NCI-H748 treated with DMSO at 0.1 percent for 48 hours (cell line): ENCODE measurements around the gene CACNA2D1.
A peak's percentile ranks its signal among the peaks of the same experiment; 100 is the strongest.

Experiments used
- DNase-seq: peaks from one replicate; lab custom pipeline; 2025; lab: John Stamatoyannopoulos, UW

Gene CACNA2D1

GRCh38 chr7:82114237-82114636, 329.3 kb downstream of the CACNA2D1 start:
- DNase-seq, result no peak

DNA sequence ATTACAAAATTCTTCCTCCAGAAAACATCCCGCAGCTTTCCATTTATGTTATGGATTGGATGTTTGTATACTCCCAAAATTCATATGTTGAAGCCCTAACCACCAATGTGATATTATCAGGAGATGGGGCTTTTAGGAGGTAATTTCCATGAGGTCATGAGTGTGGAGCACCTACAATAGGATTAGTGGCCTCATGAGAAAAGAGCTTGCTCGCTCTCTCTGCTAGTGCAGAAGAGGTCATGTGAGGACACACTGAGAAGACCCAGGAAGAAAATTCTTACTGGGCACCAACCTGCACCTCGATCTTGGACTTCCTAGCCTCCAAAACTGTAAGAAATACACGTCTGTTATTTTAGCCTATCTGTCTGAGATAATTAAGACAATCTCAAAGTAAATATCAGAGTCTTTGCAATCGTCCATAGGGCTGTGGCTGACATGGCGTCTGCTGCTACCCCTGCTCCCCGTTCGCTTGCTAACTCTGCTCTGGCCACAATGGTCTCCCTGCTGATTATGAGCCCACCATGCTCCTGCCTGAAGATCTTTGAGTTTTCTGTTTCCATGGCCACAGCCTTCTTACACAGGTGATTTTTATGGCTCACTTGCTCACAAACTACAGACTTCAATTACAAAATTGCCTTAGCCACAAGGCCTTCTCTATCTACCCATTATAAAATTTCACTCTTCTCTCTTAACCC, 333.3 kb downstream of the CACNA2D1 start:
- peak; percentile 94 for DNase-seq

GRCh38 chr7:82109288-82109687, 334.3 kb downstream of the CACNA2D1 start:
- DNase-seq, result no peak

DNA sequence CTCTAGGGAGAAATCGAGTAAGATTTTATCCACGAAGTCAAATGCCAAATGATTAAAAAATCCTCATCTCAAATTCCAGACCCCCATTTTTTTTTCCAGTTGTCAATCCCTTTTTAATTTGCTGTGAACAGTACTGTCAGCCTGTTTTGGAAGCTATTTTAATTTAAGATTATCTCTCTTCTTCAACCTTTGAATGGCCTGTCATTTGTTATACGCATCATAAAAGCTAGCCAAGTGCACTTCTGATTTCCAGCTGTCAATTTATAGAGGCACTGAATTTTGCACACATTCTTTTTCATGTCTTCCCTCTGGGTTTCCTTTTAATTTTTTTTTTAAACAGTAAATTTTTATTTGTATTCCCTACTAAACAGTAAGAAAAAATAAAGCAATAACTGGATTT, 337.4 kb downstream of the CACNA2D1 start:
- DNase-seq, result no peak

GRCh38 chr7:82105463-82105862, 338.1 kb downstream of the CACNA2D1 start:
- no peak for DNase-seq

- no peak for DNase-seq
Measured at GRCh38 chr7:82098414-82098813, 345.2 kb downstream of the CACNA2D1 start.

DNA sequence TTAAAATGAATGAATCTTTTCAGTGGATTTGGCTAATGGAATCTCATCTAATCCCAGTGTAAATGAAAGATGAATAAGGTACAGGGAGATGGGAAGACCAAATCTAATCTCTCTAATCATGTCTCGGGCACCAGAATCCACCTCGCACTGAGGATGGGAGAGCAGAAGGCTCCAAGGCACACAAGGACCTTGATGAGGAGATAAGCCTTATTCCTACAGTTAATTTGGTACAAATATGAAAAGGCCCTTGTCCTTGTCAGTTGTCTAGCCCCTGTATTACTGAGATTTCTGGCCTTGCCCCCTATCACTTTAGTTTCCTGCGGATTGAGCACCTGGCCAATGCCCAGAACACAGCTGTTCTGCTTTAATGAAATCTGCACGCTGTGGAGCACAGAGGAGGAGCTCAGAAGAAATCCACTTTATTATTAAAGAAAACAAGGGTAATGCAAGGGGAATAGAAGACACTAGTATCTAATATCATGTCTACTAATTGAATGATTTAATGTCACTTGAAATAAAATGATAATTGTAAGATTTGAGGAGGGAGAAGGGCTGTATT, 352.4 kb downstream of the CACNA2D1 start:
- DNase-seq, result no peak

DNA sequence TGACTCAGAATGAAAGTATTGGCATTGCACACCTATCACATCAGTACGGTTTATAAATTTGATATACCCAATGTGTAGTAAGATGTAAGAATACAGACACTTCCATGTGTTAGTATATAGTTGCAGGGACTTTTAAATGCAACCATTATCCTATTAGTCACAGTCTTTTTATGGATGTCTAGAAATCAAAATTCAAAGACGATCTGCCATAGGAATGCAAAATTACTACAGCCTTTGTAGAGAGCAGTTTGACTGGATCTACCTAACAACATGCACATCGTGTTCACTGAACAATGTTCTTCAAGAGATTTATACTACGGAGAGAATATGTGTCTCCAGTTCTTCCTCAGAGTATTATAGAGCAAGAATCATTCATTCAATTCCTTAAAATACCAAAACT, 356.5 kb downstream of the CACNA2D1 start:
- no peak for DNase-seq

GRCh38 chr7:82085116-82085515, 358.5 kb downstream of the CACNA2D1 start:
- no peak for DNase-seq

- no peak for DNase-seq
Measured at GRCh38 chr7:82081644-82082224, 361.8 kb downstream of the CACNA2D1 start.

- no peak for DNase-seq
Measured at GRCh38 chr7:82080254-82080927, 363.2 kb downstream of the CACNA2D1 start.

- no peak for DNase-seq
Measured at GRCh38 chr7:82079527-82079926, 364.1 kb downstream of the CACNA2D1 start.

- no peak for DNase-seq
Measured at GRCh38 chr7:82078807-82079206, 364.8 kb downstream of the CACNA2D1 start.

- DNase-seq, result no peak
Measured at GRCh38 chr7:82071468-82071867, 372.1 kb downstream of the CACNA2D1 start.

DNA sequence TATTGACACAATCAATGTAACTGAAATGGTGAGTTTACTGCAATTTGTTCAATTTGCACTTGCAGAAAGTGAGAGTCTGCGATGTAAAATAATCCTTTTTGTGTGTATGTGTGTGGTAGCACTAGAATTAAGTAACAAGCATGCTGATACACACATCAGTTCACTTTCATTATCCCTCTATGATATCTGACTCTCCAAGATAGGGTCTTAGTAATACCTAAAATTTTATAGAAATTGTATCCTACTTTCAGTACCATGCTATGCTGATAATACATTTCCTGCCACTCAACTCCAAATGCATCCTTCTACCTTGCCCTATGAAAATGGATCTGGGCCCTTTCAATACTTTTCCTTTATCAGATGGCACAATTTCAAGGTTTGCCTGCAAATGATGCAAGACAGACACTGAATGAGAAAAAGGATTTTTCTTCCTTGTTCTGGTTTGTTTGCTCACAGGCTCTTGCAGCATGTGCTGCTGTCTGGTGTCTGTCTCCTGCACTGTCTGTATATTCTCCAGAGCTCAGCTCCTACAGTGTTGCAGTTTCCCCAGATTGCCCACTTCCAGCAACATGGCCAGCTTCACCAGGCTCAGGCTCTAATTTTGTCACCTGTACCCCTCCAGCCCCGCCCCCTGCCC, 375.8 kb downstream of the CACNA2D1 start:
- no peak for DNase-seq

GRCh38 chr7:82057476-82057875, 386.1 kb downstream of the CACNA2D1 start:
- DNase-seq, result no peak

- DNase-seq, result no peak
Measured at GRCh38 chr7:82056282-82056681, 387.3 kb downstream of the CACNA2D1 start.

- DNase-seq, result no peak
Measured at GRCh38 chr7:82054544-82054943, 389.0 kb downstream of the CACNA2D1 start.

GRCh38 chr7:82053453-82054032, 390.0 kb downstream of the CACNA2D1 start:
- DNase-seq, result no peak

DNA sequence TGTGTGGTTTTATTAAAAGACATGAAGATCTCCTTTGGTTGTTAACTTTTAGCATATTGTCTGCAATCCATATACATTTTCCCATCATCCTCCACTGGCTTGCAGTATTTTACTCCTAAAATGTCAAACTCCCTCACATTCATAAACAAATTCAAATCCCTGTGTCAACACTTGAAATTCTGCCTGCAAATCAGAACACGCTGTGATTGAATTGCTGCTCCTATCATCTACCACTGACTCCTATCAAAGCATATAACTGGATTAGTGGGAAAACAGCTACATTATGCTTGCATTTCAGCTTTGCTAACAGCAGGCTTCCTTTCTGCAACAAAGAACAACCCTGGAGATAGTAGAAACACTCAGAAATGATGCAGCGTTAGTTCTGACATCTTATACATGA, 392.0 kb downstream of the CACNA2D1 start:
- DNase-seq, result peak; percentile 70

DNA sequence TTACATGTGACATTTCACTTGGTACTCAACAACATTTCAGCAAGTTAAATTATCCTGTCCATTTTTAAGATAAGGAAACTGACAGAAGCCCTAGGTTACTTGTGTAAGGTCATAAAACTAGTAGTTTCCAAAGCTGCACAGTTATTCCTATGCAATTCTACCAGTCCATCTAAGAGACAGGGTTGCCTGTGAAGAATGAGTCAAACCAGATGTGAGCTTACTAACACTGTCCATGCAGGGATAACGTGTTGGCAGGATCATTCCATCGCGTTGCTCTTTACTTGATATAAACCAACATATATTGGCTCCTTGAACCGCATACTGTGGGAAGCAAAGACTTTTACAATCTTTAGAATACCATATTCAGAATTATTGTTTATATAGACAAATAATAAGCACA, 392.8 kb downstream of the CACNA2D1 start:
- no peak for DNase-seq

- DNase-seq, result peak; percentile 59
Measured at GRCh38 chr7:82049891-82050533, 393.6 kb downstream of the CACNA2D1 start.
